Measurements from ENCODE around the gene WNT7A. TPM values are rescaled to one million over a fixed set of nuclear protein-coding genes. Genes with fewer than 3 reads are reported as not detected.

The WNT7A gene
- total RNA-seq, 2 experiments from 2014 or later = 0.09 TPM; not detected in 1

DNA sequence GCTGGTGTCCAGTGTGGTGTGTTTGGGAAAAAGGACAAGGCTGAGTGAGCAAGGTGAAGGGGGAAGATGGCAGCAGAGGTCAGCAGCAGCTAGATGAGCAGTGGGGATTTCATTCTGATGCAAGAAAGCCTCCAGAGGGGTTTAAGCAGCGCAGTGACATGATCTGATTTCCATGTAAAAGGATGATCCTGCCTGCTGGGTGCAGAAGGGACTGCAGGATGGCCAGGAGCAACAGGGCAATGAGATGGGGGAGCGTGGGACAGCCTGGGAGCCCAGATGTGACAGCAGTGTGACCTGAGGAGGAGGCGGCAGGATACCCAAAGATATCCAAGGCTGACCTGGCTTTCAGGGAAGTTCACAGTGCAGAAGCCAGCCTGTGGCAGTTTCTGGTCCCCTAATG lies 6.1 kb downstream of the WNT7A start:
- TF ChIP-seq, protein P1, sequence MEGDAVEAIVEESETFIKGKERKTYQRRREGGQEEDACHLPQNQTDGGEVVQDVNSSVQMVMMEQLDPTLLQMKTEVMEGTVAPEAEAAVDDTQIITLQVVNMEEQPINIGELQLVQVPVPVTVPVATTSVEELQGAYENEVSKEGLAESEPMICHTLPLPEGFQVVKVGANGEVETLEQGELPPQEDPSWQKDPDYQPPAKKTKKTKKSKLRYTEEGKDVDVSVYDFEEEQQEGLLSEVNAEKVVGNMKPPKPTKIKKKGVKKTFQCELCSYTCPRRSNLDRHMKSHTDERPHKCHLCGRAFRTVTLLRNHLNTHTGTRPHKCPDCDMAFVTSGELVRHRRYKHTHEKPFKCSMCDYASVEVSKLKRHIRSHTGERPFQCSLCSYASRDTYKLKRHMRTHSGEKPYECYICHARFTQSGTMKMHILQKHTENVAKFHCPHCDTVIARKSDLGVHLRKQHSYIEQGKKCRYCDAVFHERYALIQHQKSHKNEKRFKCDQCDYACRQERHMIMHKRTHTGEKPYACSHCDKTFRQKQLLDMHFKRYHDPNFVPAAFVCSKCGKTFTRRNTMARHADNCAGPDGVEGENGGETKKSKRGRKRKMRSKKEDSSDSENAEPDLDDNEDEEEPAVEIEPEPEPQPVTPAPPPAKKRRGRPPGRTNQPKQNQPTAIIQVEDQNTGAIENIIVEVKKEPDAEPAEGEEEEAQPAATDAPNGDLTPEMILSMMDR (IDR thresholded peaks at IDR 0.05) = no peak
- no peak overlapping the region for H3K27ac Mint-ChIP-seq
- ChIA-PET POLR2A (no interaction called here), CTCF (interaction anchor here (0.6 kb wide), 1 partner anchor 11 kb away, joined by 3 read pairs; no protein-coding TSS in a partner anchor)
- no peak for ATAC-seq
- peaks cover 2% of the 10 kb centered on the region for H3K4me1 Mint-ChIP-seq (ENCODE audit: low read depth)
- intact Hi-C loops (cut with micrococcal nuclease) = no loop called here
- no peaks in the 10 kb centered on the region for H3K9me3 Mint-ChIP-seq
- no peak overlapping the region for H3K4me3 Mint-ChIP-seq
- no peak for DNase-seq
- H3K27me3 Mint-ChIP-seq = peaks cover 13% of the 10 kb centered on the region
- H3K36me3 Mint-ChIP-seq (ENCODE audit: low read depth) = peaks cover 1% of the 10 kb centered on the region

DNA sequence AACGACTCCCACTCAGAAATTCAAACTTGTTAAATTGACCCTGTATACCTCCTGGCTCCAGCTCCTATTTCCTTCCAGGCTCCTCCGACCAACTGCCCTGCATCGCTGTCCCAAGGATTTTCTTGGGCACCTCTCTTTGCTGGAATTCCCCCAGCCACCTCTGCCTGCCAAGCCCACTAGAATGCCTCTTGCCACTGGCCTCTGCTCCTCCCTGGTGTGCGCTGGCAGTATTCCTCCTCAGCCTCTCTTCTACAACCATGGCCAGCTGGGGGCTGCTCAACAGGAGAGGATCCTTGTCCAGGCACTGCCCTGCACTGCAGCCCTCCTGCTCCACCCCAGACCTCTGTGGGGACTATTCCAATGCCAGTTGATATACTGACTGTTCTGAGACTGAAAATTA lies 7.4 kb downstream of the WNT7A start:
- CTCF ChIA-PET = interaction anchor here (3.6 kb wide), 1 partner anchor 8 kb away, joined by 23 read pairs; the partner anchor contains the start of gene WNT7A
- H3K36me3 Mint-ChIP-seq (ENCODE audit: low read depth) = peaks cover 1% of the 10 kb centered on the region

DNA sequence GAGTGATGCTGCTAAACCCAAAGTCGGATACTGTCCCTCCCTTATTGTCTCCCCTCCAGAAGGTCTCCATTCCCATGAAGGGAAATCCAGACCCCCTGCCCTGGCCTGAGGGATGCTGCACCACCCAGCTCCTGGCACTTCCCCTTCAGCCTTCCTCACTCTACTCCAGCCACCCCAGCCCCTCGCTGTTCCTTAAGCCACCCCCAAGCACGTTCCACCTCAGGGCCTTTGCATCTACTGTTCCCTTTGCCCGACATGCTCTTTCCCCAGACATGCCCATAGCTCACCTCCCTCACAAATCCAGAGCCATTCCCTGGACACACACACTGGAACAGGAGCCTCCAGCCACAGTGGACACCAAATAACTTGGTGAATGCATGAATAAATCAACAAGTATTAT lies 8.1 kb downstream of the WNT7A start:
- TF ChIP-seq, protein P1 (IDR thresholded peaks at IDR 0.05) = no peak
- intact Hi-C loops (cut with micrococcal nuclease) = no loop called here
- no peak overlapping the region for H3K27ac Mint-ChIP-seq
- DNase-seq = no peak
- ChIA-PET CTCF (interaction anchor here (0.7 to 3.6 kb wide), 5 partner anchors 8 to 224 kb away, joined by 3 to 23 read pairs (median 4); partner anchors contain the start of gene WNT7A), POLR2A (no interaction called here)
- no peaks in the 10 kb centered on the region for H3K9me3 Mint-ChIP-seq
- peaks cover 1% of the 10 kb centered on the region for H3K27me3 Mint-ChIP-seq
- H3K4me3 Mint-ChIP-seq = no peak overlapping the region
- ATAC-seq = no peak
- peaks cover 19% of the 10 kb centered on the region for H3K4me1 Mint-ChIP-seq (ENCODE audit: low read depth)
- peaks cover 1% of the 10 kb centered on the region for H3K36me3 Mint-ChIP-seq (ENCODE audit: low read depth)

More for the DNA sequence above, 7.4 kb downstream of the WNT7A start:
- POLR2A ChIA-PET = no interaction called here
- Mint-ChIP-seq H3K9me3 (no peaks in the 10 kb centered on the region), H3K27me3 (peaks cover 4% of the 10 kb centered on the region), H3K27ac (no peak overlapping the region), H3K4me1 (ENCODE audit: low read depth) (peaks cover 13% of the 10 kb centered on the region), H3K4me3 (no peak overlapping the region)
- intact Hi-C loops (cut with micrococcal nuclease) = no loop called here
- TF ChIP-seq, protein P1 (IDR thresholded peaks at IDR 0.05) = no peak
- DNase-seq (no peak), ATAC-seq (no peak)

DNA sequence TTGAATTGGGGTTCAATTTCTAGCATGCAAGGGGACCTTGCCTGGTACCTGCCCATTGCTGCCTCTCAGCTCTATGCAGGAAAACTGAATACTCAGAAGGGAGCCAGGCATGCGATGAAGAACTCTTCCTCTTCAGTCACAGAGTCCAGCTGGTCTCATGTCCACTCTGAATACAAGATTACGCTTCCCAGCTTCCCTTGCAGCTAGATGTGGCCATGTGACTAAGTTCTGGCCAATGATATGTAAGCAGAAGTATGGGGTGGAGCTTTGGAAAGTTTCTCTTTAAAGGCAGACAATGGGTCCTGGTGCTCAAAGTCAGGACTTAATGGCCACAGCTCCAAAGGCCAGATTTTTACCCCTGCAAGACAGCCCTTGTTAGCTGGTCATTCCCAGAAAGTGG lies 9.0 kb downstream of the WNT7A start:
- ATAC-seq = no peak
- Mint-ChIP-seq H3K27me3 (no peaks in the 10 kb centered on the region), H3K36me3 (ENCODE audit: low read depth) (peaks cover 1% of the 10 kb centered on the region), H3K9me3 (no peaks in the 10 kb centered on the region), H3K4me1 (ENCODE audit: low read depth) (peaks cover 28% of the 10 kb centered on the region), H3K4me3 (no peak overlapping the region), H3K27ac (no peak overlapping the region)
- intact Hi-C loops (cut with micrococcal nuclease) = no loop called here
- CTCF ChIA-PET = interaction anchor here (0.7 to 3.6 kb wide), 6 partner anchors 9 to 223 kb away, joined by 3 to 23 read pairs (median 4); partner anchors contain the start of gene WNT7A
- POLR2A ChIA-PET = no interaction called here
- TF ChIP-seq, protein P1 (IDR thresholded peaks at IDR 0.05) = no peak
- peak; percentile 22 for DNase-seq

DNA sequence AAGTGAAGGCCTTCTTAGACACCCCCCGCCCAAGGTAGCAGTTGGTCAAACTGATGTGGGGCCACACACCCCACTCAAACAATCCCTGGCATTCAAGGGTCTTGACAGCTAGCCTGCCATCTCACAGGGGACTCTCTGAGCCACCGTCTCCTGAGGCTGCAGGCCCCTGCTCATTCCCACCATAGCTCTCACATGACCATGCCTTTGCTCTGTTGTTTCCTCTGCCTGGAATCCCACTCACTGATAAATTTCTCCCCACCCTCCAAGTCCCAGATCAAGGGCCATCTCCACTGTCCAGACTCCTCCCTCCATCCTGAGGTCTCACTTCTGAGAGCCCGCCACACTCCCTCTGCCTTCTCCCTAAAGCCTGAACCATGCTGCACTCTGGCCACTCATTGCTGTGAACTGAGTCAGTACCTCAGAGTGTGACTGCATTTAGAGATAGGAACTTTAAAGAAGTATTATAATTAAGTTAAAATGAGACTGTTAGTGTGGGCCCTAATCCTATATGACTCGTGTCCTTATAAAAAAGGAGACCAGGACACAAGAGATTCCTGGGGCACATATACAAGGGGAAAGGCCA lies 10.0 kb downstream of the WNT7A start:
- peak overlapping the region; percentile 4 for H3K27ac Mint-ChIP-seq
- H3K4me3 Mint-ChIP-seq = no peak overlapping the region
- TF ChIP-seq, protein P1 (IDR thresholded peaks at IDR 0.05) = no peak
- H3K4me1 Mint-ChIP-seq (ENCODE audit: low read depth) = peaks cover 35% of the 10 kb centered on the region
- H3K9me3 Mint-ChIP-seq = no peaks in the 10 kb centered on the region
- intact Hi-C loops (cut with micrococcal nuclease) = no loop called here
- H3K36me3 Mint-ChIP-seq (ENCODE audit: low read depth) = peaks cover 1% of the 10 kb centered on the region
- ChIA-PET POLR2A (no interaction called here), CTCF (interaction anchor here (1.8 to 3.6 kb wide), 2 partner anchors 10 to 212 kb away, joined by 6 to 23 read pairs; partner anchors contain the start of gene WNT7A)
- no peaks in the 10 kb centered on the region for H3K27me3 Mint-ChIP-seq
- DNase-seq (no peak), ATAC-seq (no peak)

Measured in activated CD8-positive, alpha-beta T cell treated with anti-CD3 and anti-CD28 coated beads for 36 hours (primary cell).